OCI-LY7 (cell line): ENCODE results near the gene CAMK2B. TPM values are rescaled to one million over a fixed set of nuclear protein-coding genes. Genes with fewer than 3 reads are reported as not detected.

Source experiments
- BruUV-seq: library from RNA; stranded (reverse); fragments of 400-500 nt; replicated peaks from 2 replicates; lab custom pipeline; 2021; lab: Mats Ljungman, UMichigan
- CTCF ChIA-PET: fragments of 300-600 bp; sonication (Branson Sonifier 250); formaldehyde crosslinking; loops from one replicate; lab custom pipeline; 2022; ENCODE audit warnings: antibody characterized with exemption; ENCODE audit not compliant: unreplicated experiment; lab: Charles Lee
- POLR2A ChIA-PET: fragments of 300-600 bp; sonication (Branson Sonifier 250); formaldehyde crosslinking; loops from one replicate; lab custom pipeline; 2022; ENCODE audit warnings: antibody characterized with exemption; lab: Charles Lee
- DNase-seq: peaks from one replicate; pipeline ENCODE4 v3.0.0-alpha.2; 2015; ENCODE audit warnings: low spot score
- H2AFZ ChIP-seq: fragments of 200-600 bp; sonication (generic), shearing (Covaris generic); 2 replicates; pipeline ENCODE4 v1.6.1; 2014; ENCODE audit warnings: mild to moderate bottlenecking, antibody characterized with exemption, low read length, moderate library complexity
- H3K27ac ChIP-seq: fragments of 200-600 bp; sonication (generic); 2 replicates; pipeline ENCODE4 v1.5.1; 2014; ENCODE audit warnings: mixed run types, low read depth, mild to moderate bottlenecking, moderate library complexity, low read length, inconsistent platforms; ENCODE audit not compliant: poor library complexity, severe bottlenecking
- H3K36me3 ChIP-seq: fragments of 200-600 bp; sonication (generic); 2 replicates; pipeline ENCODE4 v1.6.1; 2014; ENCODE audit warnings: mild to moderate bottlenecking, antibody characterized with exemption, low read length, moderate library complexity, mixed read lengths; ENCODE audit not compliant: insufficient read depth
- H3K4me1 ChIP-seq: fragments of 200-600 bp; sonication (generic); 2 replicates; pipeline ENCODE4 v1.5.1; 2014; ENCODE audit warnings: mild to moderate bottlenecking, low read length; ENCODE audit not compliant: insufficient read depth, poor library complexity, severe bottlenecking
- H3K4me2 ChIP-seq: fragments of 200-600 bp; sonication (generic); 2 replicates; pipeline ENCODE4 v1.6.1; 2014; ENCODE audit warnings: mild to moderate bottlenecking, low read length
- H3K4me3 ChIP-seq: fragments of 200-600 bp; sonication (generic); 2 replicates; pipeline ENCODE4 v1.5.1; 2014; ENCODE audit warnings: mild to moderate bottlenecking, low read depth, low read length; ENCODE audit not compliant: poor library complexity, severe bottlenecking
- H3K79me2 ChIP-seq: fragments of 200-600 bp; sonication (generic); 2 replicates; pipeline ENCODE4 v1.6.1; 2016; ENCODE audit warnings: low read depth, mild to moderate bottlenecking, low read length, moderate library complexity, mixed read lengths; ENCODE audit not compliant: insufficient read depth
- H3K9me2 ChIP-seq: fragments of 200-600 bp; sonication (generic); 2 replicates; pipeline ENCODE4 v1.6.1; 2016; ENCODE audit warnings: mild to moderate bottlenecking, low read length, mixed read lengths; ENCODE audit not compliant: insufficient read depth
- H3K9me3 ChIP-seq: fragments of 200-600 bp; sonication (generic); 2 replicates; pipeline ENCODE4 v1.6.1; 2014; ENCODE audit warnings: mild to moderate bottlenecking, mixed run types, low read length, mixed read lengths
- H4K20me1 ChIP-seq: fragments of 200-600 bp; sonication (generic); 2 replicates; pipeline ENCODE4 v1.6.1; 2014; ENCODE audit warnings: mild to moderate bottlenecking, antibody characterized with exemption, low read length, moderate library complexity, mixed read lengths; ENCODE audit not compliant: insufficient read depth
- EZH2phosphoT487 ChIP-seq: fragments of 200-600 bp; sonication (generic); IDR thresholded peaks from 2 replicates; pipeline ENCODE4 v1.6.1; 2018; ENCODE audit warnings: low read depth, borderline replicate concordance, mild to moderate bottlenecking, mixed run types, antibody characterized with exemption, low read length, moderate library complexity, mixed read lengths
- intact Hi-C: fragments of 100-400 bp; cut with micrococcal nuclease; formaldehyde crosslinking; loops from one replicate; pipeline ENCODE4 v1.10.0; 2022; ENCODE audit not compliant: unreplicated experiment
- total RNA-seq, 2 experiments: library from RNA; depleted of rRNA in 1 of 2; stranded (reverse); fragments of >200 nt in 1 of 2; shearing (Covaris generic) in 1 of 2; gene quantifications; 2 replicates each; pipeline ENCODE4 v1.2.3, GENCODE V29; 2014 to 2022
- TF ChIP-seq, protein P1 (sequence below): fragments of 200-600 bp; sonication (generic); conservative IDR thresholded peaks from 2 replicates; pipeline ENCODE4 v1.5.1; 2014; ENCODE audit warnings: mild to moderate bottlenecking, antibody characterized with exemption, low read length, moderate library complexity, mixed read lengths

Gene CAMK2B
- total RNA-seq, 2 experiments from 2014 or later: 0.66 to 1.1 TPM

DNA sequence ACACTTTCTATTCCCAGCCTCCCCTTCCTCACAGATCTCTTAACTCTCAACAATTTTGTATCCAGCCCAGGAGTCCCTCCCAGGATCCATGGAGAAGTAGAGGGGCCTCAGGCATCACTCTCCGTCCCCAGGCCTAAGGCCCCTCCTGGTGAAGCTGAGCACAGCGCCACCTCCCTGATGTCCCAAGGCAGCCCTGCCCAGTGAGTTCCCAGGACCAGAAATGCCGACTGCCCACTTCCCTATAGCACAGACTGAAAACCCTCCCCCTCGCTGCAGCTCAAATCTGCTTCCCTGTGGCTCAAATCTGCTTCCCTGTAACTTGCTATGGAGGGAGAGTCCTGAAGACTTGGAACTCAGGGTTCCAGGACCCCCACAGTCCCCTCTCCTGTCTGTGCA is 89.1 kb downstream of the CAMK2B start:
- no peaks in the 10 kb centered on the region for H3K9me3 ChIP-seq
- H3K4me2 ChIP-seq: no peak overlapping the region
- no peaks in the 10 kb centered on the region for H3K9me2 ChIP-seq
- no TSS peak for BruUV-seq
- no peak overlapping the region for H3K4me3 ChIP-seq
- no peaks in the 10 kb centered on the region for H3K36me3 ChIP-seq
- no peaks in the 10 kb centered on the region for H4K20me1 ChIP-seq
- H3K27ac ChIP-seq: no peak overlapping the region
- H3K79me2 ChIP-seq: no peaks in the 10 kb centered on the region
- ChIA-PET POLR2A (no interaction called here), CTCF (no interaction called here)
- H2AFZ ChIP-seq: no peak overlapping the region
- peaks cover 4% of the 10 kb centered on the region for H3K4me1 ChIP-seq
- intact Hi-C loops: no loop called here
- TF ChIP-seq EZH2phosphoT487: no peak
- no peak for DNase-seq

GRCh38 chr7:44235582-44236332 is 89.6 kb downstream of the CAMK2B start:
- Histone ChIP-seq H3K9me2 (no peaks in the 10 kb centered on the region), H3K27ac (no peak overlapping the region), H3K4me3 (no peak overlapping the region), H3K9me3 (no peaks in the 10 kb centered on the region), H3K4me2 (no peak overlapping the region), H3K36me3 (no peaks in the 10 kb centered on the region), H3K4me1 (peaks cover 2% of the 10 kb centered on the region), H4K20me1 (no peaks in the 10 kb centered on the region), H3K79me2 (no peaks in the 10 kb centered on the region), H2AFZ (no peak overlapping the region)
- ChIA-PET CTCF (no interaction called here), POLR2A (no interaction called here)
- no TSS peak for BruUV-seq
- intact Hi-C loops: no loop called here
- no peak for TF ChIP-seq EZH2phosphoT487
- TF ChIP-seq, protein P1, sequence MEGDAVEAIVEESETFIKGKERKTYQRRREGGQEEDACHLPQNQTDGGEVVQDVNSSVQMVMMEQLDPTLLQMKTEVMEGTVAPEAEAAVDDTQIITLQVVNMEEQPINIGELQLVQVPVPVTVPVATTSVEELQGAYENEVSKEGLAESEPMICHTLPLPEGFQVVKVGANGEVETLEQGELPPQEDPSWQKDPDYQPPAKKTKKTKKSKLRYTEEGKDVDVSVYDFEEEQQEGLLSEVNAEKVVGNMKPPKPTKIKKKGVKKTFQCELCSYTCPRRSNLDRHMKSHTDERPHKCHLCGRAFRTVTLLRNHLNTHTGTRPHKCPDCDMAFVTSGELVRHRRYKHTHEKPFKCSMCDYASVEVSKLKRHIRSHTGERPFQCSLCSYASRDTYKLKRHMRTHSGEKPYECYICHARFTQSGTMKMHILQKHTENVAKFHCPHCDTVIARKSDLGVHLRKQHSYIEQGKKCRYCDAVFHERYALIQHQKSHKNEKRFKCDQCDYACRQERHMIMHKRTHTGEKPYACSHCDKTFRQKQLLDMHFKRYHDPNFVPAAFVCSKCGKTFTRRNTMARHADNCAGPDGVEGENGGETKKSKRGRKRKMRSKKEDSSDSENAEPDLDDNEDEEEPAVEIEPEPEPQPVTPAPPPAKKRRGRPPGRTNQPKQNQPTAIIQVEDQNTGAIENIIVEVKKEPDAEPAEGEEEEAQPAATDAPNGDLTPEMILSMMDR: no peak
- DNase-seq: no peak

- CTCF ChIA-PET: no interaction called here
- Histone ChIP-seq H3K79me2 (no peaks in the 10 kb centered on the region), H3K9me2 (no peaks in the 10 kb centered on the region), H3K9me3 (no peaks in the 10 kb centered on the region), H3K36me3 (no peaks in the 10 kb centered on the region), H4K20me1 (no peaks in the 10 kb centered on the region), H3K4me1 (no peaks in the 10 kb centered on the region), H3K27ac (no peak overlapping the region), H2AFZ (no peak overlapping the region), H3K4me2 (no peak overlapping the region), H3K4me3 (no peak overlapping the region)
- TF ChIP-seq, protein P1: no peak
- TF ChIP-seq EZH2phosphoT487: no peak
- no peak for DNase-seq
- POLR2A ChIA-PET: no interaction called here
- BruUV-seq: no TSS peak
- intact Hi-C loops: no loop called here
Observed at GRCh38 chr7:44235066-44235465, 90.3 kb downstream of the CAMK2B start.
